Hepatocyte (in vitro differentiated cells): ENCODE measurements around the gene AMBRA1. TPM values are rescaled to one million over a fixed set of nuclear protein-coding genes. Genes with fewer than 3 reads are reported as not detected.

Source experiments
- DNase-seq: peaks from one replicate; pipeline ENCODE4 v3.0.0-alpha.2; 2016; ENCODE audit warnings: low spot score
- H2AFZ ChIP-seq: fragments of 200-600 bp; sonication (generic); 2 replicates; pipeline ENCODE4 v1.6.0; 2016; ENCODE audit warnings: antibody characterized with exemption, mild to moderate bottlenecking
- H3K27ac ChIP-seq: fragments of 200-600 bp; sonication (generic); 2 replicates; pipeline ENCODE4 v1.5.1; 2016; ENCODE audit warnings: mild to moderate bottlenecking
- H3K27me3 ChIP-seq: fragments of 200-600 bp; sonication (generic); 2 replicates; pipeline ENCODE4 v1.6.1; 2016
- H3K36me3 ChIP-seq: fragments of 200-600 bp; sonication (generic); replicated peaks from 2 replicates; pipeline ENCODE4 v1.5.1; 2016; ENCODE audit warnings: low read depth; ENCODE audit not compliant: insufficient read depth
- H3K4me1 ChIP-seq: fragments of 200-600 bp; sonication (generic); 2 replicates; pipeline ENCODE4 v1.5.1; 2016; ENCODE audit warnings: mild to moderate bottlenecking, moderate library complexity; ENCODE audit not compliant: insufficient read depth
- H3K4me2 ChIP-seq: fragments of 200-600 bp; sonication (generic); 2 replicates; pipeline ENCODE4 v1.6.0; 2016
- H3K4me3 ChIP-seq: fragments of 200-600 bp; sonication (generic); 2 replicates; pipeline ENCODE4 v1.5.1; 2016; ENCODE audit warnings: mild to moderate bottlenecking
- H3K79me2 ChIP-seq: fragments of 200-600 bp; sonication (generic); 2 replicates; pipeline ENCODE4 v1.6.0; 2017; ENCODE audit warnings: mild to moderate bottlenecking
- H3K9me2 ChIP-seq: fragments of 200-600 bp; sonication (generic); replicated peaks from 2 replicates; pipeline ENCODE4 v1.6.0; 2017; ENCODE audit warnings: mild to moderate bottlenecking; ENCODE audit not compliant: insufficient read depth
- H3K9me3 ChIP-seq: fragments of 200-600 bp; sonication (generic); 2 replicates; pipeline ENCODE4 v1.5.1; 2016; ENCODE audit warnings: low read depth, mild to moderate bottlenecking
- H4K20me1 ChIP-seq: fragments of 200-600 bp; sonication (generic); 2 replicates; pipeline ENCODE4 v1.6.0; 2016; ENCODE audit warnings: mild to moderate bottlenecking; ENCODE audit not compliant: insufficient read depth, poor library complexity, severe bottlenecking
- EZH2 ChIP-seq: fragments of 200-600 bp; sonication (generic); IDR thresholded peaks from 2 replicates; pipeline ENCODE4 v1.6.1; 2016; ENCODE audit warnings: antibody characterized with exemption, mild to moderate bottlenecking, borderline replicate concordance
- EZH2phosphoT487 ChIP-seq: fragments of 200-600 bp; sonication (generic); IDR thresholded peaks from one replicate; pipeline ENCODE4 v1.6.1; 2018; ENCODE audit warnings: antibody characterized with exemption, mild to moderate bottlenecking, low read depth, moderate library complexity; ENCODE audit not compliant: unreplicated experiment, severe bottlenecking
- WGBS: methylation state at CpG from one replicate; pipeline ENCODE4 v1.1.6; 2016; ENCODE audit warnings: low lambda C conversion rate; ENCODE audit errors: missing lambda C conversion rate; 5-methylcytosine and 5-hydroxymethylcytosine counted together
- polyA plus RNA-seq: library from polyadenylated mRNA; unstranded; fragments of >200 nt; fragmentation: Nextera tagmentation; extraction: Ambion mirVana; gene quantifications from 2 replicates; pipeline ENCODE4 v1.2.1, GENCODE V29; 2016
- total RNA-seq: library from RNA; depleted of rRNA; stranded (reverse); fragments of >200 nt; gene quantifications from 2 replicates; pipeline ENCODE4 v1.2.3, GENCODE V29; 2014
- TF ChIP-seq, protein P1 (sequence below): fragments of 200-600 bp; sonication (generic); IDR thresholded peaks from 2 replicates; pipeline ENCODE4 v1.5.1; 2016; ENCODE audit warnings: antibody characterized with exemption, mild to moderate bottlenecking; ENCODE audit not compliant: poor library complexity

AMBRA1 gene
- total and polyA plus RNA-seq, 2 experiments from 2014 or later: 7.2 to 31.2 TPM

DNA sequence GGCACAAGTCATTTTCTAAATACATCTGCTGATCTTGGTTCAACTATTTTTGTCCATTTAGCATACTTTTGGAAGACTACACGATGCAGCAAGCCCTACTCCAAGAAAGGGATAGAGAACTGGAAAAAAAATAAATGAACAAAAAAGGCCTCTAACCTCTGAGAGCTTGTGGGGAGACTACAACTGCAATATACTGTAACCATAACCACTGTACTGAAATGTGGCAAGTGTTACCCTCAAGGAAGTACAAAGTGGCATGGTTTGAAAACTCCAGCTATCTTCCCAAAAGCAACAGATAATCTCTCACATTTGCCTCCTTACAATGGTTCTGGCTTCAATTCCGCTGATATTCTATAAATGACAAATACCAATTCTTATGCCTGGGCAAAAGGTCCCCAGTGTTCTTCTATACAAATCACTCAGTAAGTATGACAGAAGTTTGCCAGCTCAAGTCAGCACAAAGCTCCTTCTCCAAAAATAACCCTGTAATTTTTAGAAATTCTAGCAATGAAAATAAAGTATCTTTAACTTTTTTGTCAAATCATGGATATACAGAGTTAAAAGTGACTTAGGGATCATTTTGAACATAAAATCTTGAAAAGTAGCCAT, 22.9 kb downstream of the AMBRA1 start:
- Histone ChIP-seq H3K4me1 (no peaks in the 10 kb centered on the region), H3K79me2 (peaks cover 90% of the 10 kb centered on the region), H4K20me1 (peaks cover 38% of the 10 kb centered on the region), H2AFZ (no peak overlapping the region), H3K4me2 (no peak overlapping the region), H3K9me3 (no peaks in the 10 kb centered on the region), H3K4me3 (no peak overlapping the region), H3K36me3 (no peaks in the 10 kb centered on the region), H3K9me2 (no peaks in the 10 kb centered on the region), H3K27ac (no peak overlapping the region), H3K27me3 (no peaks in the 10 kb centered on the region)
- no peak for DNase-seq
- WGBS: 93% methylated on average over 2 of the region's 2 CpGs
- TF ChIP-seq EZH2phosphoT487: no peak
- TF ChIP-seq, protein P1, sequence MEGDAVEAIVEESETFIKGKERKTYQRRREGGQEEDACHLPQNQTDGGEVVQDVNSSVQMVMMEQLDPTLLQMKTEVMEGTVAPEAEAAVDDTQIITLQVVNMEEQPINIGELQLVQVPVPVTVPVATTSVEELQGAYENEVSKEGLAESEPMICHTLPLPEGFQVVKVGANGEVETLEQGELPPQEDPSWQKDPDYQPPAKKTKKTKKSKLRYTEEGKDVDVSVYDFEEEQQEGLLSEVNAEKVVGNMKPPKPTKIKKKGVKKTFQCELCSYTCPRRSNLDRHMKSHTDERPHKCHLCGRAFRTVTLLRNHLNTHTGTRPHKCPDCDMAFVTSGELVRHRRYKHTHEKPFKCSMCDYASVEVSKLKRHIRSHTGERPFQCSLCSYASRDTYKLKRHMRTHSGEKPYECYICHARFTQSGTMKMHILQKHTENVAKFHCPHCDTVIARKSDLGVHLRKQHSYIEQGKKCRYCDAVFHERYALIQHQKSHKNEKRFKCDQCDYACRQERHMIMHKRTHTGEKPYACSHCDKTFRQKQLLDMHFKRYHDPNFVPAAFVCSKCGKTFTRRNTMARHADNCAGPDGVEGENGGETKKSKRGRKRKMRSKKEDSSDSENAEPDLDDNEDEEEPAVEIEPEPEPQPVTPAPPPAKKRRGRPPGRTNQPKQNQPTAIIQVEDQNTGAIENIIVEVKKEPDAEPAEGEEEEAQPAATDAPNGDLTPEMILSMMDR: no peak
- TF ChIP-seq EZH2: no peak

GRCh38 chr11:46565232-46565840, 28.5 kb downstream of the AMBRA1 start:
- H3K4me2 ChIP-seq: no peak overlapping the region
- WGBS: 92% methylated on average over 7 of the region's 7 CpGs
- no peaks in the 10 kb centered on the region for H3K4me1 ChIP-seq
- no peaks in the 10 kb centered on the region for H3K27me3 ChIP-seq
- no peak for DNase-seq
- H3K79me2 ChIP-seq: peaks cover 99% of the 10 kb centered on the region
- no peaks in the 10 kb centered on the region for H3K36me3 ChIP-seq
- H3K9me3 ChIP-seq: no peaks in the 10 kb centered on the region
- no peak for TF ChIP-seq EZH2phosphoT487
- TF ChIP-seq EZH2: no peak
- TF ChIP-seq, protein P1: no peak
- H3K27ac ChIP-seq: no peak overlapping the region
- no peaks in the 10 kb centered on the region for H3K9me2 ChIP-seq
- H3K4me3 ChIP-seq: no peak overlapping the region
- H4K20me1 ChIP-seq: peaks cover 32% of the 10 kb centered on the region
- no peak overlapping the region for H2AFZ ChIP-seq

DNA sequence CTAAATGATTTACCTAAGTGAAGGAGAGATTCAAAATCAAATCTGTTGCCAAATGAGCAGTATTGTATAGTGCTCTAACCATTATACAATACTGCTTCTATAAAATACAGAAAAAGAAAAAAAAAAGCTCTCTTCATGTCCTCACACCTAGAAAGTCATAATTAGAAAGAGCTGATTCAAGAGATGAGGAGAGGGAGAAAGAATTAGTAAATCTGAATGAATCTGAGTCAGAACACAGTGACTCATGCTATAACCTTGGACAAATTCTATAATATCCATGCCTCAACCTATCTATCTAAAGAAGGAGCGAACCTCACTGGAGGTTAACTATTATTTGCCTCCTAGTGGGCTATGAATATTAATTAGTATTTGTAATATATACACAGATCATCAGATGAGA, 29.4 kb downstream of the AMBRA1 start:
- Histone ChIP-seq H3K4me1 (no peaks in the 10 kb centered on the region), H3K36me3 (no peaks in the 10 kb centered on the region), H3K9me3 (no peaks in the 10 kb centered on the region), H3K27ac (no peak overlapping the region), H3K79me2 (peaks cover 99% of the 10 kb centered on the region), H4K20me1 (peaks cover 29% of the 10 kb centered on the region), H3K4me3 (no peak overlapping the region), H3K27me3 (no peaks in the 10 kb centered on the region), H3K4me2 (no peak overlapping the region), H3K9me2 (no peaks in the 10 kb centered on the region), H2AFZ (no peak overlapping the region)
- WGBS: 96% methylated on average over 1 of the region's 1 CpG
- no peak for TF ChIP-seq EZH2phosphoT487
- DNase-seq: no peak

- no peak overlapping the region for H3K4me3 ChIP-seq
- no peaks in the 10 kb centered on the region for H3K9me2 ChIP-seq
- H4K20me1 ChIP-seq: peaks cover 32% of the 10 kb centered on the region
- H3K9me3 ChIP-seq: no peaks in the 10 kb centered on the region
- H3K4me2 ChIP-seq: no peak overlapping the region
- H3K79me2 ChIP-seq: peaks cover 99% of the 10 kb centered on the region
- H2AFZ ChIP-seq: no peak overlapping the region
- H3K36me3 ChIP-seq: no peaks in the 10 kb centered on the region
- no peaks in the 10 kb centered on the region for H3K27me3 ChIP-seq
- no peak for DNase-seq
- no peak overlapping the region for H3K27ac ChIP-seq
- TF ChIP-seq EZH2 (no peak), EZH2phosphoT487 (no peak)
- TF ChIP-seq, protein P1: no peak
- H3K4me1 ChIP-seq: no peaks in the 10 kb centered on the region
- WGBS: 98% methylated on average over 5 of the region's 5 CpGs
Measured at GRCh38 chr11:46562527-46562926, 31.3 kb downstream of the AMBRA1 start.
